Ecto neural progenitor cell (in vitro differentiated cells): Measurements from ENCODE around the gene WWTR1.

Experiments used
- DNase-seq: peaks from one replicate; pipeline ENCODE4 v3.0.0-alpha.2; 2018; ENCODE audit warnings: low spot score

WWTR1 gene

GRCh38 chr3:149593418-149594160 is 64.2 kb downstream of the WWTR1 start:
- no peak for DNase-seq

DNA sequence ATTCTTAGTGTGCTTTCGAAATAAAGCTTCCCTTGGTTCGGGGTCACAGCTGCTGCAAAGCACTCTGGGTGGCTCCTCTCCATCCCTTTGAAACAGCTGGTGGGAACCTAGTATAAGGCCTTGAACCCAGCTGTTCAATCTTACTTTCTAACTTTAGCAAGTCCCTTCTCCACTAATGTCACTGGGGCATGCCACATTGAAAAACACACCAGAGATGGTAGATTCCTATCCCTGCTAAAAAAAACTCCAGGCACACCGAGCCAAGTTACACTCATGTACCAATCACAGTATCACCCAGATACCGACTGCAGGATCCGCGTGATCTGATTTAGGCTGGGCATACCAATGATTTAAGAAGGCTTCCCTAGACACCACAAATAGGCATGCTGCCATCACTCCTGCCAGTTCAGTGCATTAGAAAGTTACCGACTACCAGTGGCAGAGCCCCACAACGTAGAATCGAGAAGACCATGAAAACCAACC is 65.0 kb downstream of the WWTR1 start:
- DNase-seq: no peak

DNA sequence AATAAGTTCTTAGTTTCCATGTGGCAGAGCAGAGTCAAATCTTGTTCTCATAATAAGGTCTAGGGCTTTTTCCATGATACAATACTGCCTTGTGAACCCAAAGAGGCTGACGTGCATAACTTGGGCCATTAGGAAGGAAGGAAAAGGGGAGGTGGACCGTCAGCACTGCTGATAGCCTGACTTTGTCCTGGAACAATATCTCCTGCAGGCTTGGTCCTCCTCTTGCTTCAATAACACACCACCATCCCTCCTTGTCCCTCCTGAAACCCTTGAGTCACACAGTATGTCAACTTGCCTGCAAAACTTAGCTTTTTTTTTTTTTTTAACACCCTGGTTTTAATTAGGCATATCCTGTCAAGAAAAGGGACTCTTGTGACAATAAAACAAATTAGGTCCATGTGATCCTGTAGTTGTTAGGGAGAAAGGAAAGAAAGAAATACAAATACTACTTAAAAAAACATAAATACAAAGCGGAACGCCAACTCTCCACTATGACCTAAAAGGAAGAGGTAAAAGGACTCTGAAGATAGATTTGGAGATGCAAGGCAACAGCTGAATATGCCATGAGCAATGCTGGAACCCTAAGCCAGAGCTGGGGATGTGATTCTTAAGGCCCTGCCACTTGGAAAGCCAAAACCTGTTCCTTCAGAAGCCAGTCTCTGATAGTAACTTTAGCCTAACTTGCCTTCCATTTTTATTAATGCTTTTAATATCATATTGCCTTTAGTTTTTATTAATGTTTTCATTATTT is 67.0 kb downstream of the WWTR1 start:
- DNase-seq: no peak

DNA sequence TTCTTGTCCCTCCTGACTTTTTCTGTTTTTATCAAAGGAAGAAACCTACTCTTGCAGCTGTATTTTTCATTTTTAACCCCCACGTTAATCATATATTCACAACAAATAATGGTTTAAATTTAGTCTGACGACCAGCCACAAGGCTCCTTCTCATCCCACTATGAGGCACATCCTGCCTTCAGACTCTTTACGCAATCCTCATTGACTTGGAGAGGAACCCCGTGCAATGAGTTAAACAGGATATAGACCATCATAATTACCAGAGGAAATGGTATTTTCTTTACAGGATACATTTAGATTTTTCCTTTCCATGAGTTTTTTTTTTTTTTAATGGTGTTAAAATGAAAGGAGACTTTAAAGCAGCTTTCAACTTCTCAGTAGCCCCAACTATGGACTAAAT is 68.5 kb downstream of the WWTR1 start:
- DNase-seq: no peak

DNA sequence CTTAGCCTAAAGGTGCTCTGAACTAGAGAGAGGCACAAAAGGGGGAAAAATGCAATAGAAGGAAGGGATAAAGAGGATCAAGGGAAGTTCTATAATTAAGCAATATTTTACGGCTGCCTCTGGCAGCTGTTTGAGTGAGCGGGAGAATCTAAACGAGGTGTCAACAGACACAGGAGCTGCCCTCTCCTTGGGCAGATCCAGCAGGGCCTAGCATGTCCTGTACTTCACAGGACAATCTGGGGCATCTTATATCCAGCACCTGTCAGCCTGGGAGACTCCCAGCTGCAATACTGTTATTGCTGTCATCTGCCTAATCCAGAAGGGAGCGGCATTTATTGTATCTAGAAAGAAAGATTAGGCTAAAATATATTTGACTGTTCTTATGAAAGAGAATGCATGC is 68.9 kb downstream of the WWTR1 start:
- DNase-seq: no peak

- DNase-seq: no peak
These were observed 70.4 kb downstream of the WWTR1 start for GRCh38 chr3:149587383-149587782.

- DNase-seq: no peak
These were observed 71.0 kb downstream of the WWTR1 start for GRCh38 chr3:149586871-149587270.

DNA sequence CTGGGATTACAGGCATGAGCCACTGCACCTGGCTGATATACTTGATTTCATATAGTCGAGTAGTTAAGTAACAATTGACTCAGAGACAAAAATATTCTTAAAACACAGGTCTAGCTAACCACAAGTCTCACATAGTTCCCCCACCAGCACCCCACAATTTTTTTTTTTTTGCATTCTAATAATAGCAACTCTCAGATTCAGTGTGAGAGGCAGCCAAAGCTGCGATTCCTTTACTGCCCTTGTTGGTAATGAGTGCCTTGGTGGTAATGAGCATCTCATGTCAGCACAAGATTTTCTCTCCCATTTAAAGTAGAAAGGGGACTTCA is 72.5 kb downstream of the WWTR1 start:
- no peak for DNase-seq

- DNase-seq: no peak
These were observed 73.7 kb downstream of the WWTR1 start for GRCh38 chr3:149583921-149584635.

DNA sequence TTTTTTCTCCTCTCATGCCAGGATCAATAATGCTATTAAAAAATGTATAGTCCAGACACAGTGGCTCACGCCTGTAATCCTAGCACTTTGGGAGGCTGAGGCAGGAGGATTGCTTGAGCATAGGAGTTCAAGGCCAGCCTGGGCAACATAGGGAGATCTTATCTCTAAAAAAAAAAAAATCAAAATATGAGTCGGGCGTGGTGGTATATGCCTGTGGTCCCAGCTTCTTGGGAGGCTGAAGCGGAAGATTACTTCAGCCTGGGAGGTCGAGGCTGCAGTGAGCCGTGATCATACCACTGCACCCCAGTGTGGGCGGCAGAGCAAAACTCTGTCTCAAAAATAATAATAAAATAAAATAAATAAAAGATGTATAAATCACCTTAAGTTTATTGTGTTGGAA is 75.4 kb downstream of the WWTR1 start:
- no peak for DNase-seq

DNA sequence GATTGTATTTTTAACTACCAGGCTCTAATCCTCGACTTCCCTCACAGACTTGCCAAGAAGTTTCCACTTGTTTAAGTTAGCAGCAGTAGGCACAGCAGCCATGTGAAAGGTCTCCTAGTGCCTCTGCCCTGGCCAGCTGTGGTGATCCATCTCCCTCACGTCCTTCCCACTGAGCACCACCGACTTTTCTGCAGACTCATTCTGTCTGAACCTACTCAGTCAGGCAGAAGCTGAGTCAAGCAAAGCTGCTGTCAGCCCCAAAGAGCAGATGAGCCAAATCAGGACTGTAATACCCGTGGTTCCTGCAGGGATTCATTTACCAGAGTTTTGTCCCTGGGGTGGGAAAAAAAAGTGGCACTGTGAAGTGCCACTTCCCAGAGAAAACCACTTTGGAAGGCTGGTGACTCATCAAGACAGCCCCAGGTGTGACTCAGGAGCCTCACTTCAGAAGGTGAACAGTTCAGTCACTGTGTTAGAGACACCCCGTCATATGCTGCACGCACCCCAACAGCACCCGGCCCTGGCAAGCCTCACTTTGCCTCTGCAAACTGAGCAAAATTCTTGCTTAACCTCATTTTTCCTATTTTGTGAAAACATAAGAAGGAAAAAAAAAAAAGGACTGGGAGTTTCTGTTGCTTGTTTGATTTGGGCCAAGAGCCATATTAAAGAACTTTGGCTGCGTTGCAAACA is 76.0 kb downstream of the WWTR1 start:
- DNase-seq: no peak

DNA sequence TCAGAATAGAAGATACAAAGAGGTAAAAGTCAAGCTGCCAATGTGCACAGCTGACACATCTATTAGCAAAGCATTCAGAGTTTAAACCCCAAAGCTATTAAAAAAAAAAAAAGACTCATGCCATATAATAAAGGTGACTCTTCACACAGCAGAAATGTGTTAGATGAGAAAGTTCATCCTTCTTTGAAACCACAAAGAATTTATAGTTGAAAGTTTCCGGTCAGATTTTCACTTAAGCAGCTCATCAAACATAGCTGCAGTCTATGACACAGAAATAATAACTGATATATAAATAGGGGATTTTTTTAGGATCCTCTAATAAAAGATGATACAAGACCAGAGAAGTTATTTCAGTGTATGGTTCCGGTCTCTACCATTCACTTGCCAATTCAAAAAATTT is 76.6 kb downstream of the WWTR1 start:
- DNase-seq: no peak

- DNase-seq: no peak
These were observed 77.8 kb downstream of the WWTR1 start for GRCh38 chr3:149579838-149580542.

DNA sequence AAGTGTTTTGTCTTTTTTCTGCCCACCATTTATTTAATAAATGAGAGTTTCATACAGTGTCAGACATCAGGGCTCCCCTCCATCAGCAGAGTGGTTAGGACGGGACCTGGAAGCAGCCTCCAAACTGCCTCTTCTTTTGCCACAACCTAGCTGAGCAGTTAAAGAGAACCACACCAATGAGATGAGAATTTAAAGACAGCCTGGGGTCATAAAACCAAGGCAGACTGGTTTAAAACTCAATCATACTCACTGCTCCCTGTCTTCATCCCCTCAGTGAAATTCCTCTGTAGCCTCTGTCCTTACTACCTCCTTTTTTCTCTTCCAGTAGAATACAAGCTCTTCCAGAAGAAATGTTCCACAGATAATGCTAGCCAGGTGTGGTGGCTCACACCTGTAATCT is 78.7 kb downstream of the WWTR1 start:
- no peak for DNase-seq

- DNase-seq: no peak
These were observed 80.0 kb downstream of the WWTR1 start for GRCh38 chr3:149577801-149578200.

DNA sequence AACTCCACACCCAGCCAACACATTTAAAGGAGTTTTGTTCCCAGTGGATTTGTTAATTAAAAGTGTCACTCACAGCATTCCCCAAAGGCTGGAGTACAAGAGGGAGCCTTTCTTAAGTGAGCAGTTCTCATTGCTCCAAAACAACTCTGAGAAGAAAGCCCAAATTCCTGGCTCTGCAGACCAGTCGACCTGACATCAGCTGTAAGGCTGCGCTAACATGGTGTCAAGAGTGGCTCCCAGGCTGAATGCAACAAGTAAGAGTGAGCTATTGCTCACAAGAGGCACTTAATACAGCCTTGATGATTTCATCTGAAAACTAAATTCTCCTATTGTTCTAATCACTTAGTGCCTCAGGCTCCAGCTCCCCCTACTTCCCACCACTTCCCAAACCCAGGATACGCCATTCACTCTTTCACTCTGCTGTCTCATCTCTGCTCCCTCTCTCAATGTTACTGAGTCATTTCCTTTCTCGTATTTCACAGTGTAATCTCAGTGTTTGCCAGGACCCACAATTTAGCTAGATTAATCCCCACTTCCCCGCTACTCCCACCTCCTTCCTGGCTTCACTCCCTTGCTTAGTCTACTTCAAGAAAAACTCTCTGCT is 81.8 kb downstream of the WWTR1 start:
- DNase-seq: no peak

DNA sequence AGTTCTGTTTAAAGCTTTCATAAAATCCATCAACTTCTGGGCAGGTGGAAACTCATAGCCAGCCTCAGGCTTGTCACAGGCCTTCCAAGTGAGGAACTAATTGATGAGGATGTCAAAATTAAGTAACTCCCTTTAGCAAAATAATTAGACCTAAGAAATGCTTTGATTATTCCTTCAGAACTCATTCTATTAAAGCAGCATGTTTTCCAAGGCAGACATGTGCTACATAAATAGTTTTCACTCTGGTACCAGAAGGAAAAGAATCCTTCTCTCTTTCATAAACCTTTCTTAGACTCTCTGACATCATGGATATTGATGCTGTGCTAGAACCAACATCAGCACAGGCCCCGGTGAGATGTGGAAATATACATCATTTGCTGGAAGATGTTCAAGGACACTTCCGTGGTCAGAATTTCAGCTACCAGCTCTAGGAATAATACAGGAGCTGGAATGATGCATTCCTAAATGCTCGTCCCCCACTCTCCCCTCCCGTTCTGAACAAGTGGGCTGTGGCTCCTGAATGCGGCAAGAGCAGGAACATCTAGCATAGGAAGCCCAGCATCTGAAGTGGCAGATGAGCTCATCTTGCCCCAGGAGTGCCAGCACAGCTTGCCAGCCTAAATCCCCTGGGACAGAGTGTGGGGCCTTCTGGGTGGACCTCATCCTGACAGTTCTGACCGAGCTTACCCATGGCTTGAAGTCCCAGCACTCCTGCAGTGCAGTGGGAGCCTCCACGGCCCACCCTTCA is 82.4 kb downstream of the WWTR1 start:
- no peak for DNase-seq

DNA sequence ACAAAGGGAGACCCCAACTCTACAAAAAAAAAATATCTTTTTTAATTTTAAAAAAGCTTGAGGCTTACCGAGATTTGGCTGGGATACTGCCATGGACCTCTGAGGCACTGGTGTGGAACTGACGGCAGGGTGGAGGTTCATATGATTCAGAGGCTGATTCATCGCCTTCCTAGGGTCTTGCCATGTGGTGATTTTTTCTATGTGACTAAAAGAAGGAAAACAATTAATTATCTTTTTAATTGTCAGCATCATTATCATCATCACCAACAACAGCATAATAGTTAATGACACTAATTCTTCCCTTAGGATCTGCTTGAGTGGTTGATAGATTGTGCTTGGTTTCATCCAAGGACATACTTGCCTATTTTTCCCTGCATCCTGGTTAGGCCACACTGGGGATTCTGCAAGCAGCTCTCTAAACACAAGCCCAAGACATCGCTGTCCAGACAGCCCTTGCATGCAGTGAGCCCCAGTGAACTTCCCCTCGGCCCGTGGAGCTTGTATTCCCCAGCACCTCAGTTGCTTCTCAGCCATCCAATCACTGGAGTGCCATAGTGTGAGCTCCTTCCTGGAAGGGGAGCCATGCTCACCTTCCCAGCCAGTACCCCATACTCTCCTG is 84.9 kb downstream of the WWTR1 start:
- DNase-seq: no peak

DNA sequence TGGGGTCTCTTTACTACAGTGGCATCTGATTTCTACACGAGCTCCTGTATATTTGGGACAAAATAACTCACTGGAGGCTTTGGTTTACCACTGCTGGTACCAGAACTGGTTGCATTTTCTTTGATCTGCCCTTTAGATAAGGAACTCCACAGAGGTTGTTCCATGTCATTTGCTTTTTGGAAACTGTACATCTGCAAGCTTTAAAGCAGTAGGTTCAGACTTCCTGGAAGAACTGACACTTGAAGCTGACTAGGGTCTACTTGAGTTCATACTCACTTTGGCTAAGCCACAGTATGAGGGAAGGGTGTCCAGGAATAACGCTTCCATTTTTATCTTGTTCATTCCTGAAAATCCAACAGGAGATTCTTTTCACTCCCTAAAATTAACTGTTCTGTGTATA is 86.4 kb downstream of the WWTR1 start:
- no peak for DNase-seq

DNA sequence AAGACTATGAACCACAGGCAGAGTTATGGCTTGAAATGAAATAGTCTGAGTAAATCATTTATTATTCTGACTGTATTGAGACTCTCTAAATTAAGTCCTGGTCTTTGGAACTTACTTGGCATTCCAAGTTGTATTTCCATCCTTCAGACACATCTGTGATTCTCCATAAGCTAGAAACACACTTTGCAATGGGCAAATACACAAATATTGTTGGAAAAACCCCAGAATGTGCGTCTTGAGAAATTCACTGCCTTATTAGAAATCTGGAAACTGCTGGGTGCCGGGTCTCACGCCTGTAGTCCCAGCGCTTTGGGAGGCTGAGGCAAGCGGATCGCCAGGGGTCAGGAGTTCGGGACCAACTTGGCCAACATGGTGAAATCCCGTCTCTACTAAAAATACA is 87.8 kb downstream of the WWTR1 start:
- no peak for DNase-seq
